Adrenal gland (tissue), 12 donors: ENCODE results near the gene DGKA. TPM values are rescaled to one million over a fixed set of nuclear protein-coding genes. Genes with fewer than 3 reads are reported as not detected.
"Not testable (repeated sequence)": the region's sequence is repeated elsewhere in the genome, so short reads cannot be mapped to it uniquely, and the experiment has no call there.

Experiments used
- DNase-seq, 7 donors: peaks; one replicate each; pipeline ENCODE4 v3.0.0-alpha.2; 2019 to 2020
- H3K27ac ChIP-seq, 5 donors: fragments of 200-600 bp; sonication (generic) in 4 of 5; 1 replicate in 3 of 5; 2 replicates in 2 of 5; pipeline versions ENCODE4 v1.5.1 to v1.8.0; 2016 to 2020; ENCODE audit warnings: mild to moderate bottlenecking in 1 of 5
- H3K27me3 ChIP-seq: fragments of 200-600 bp; 2 replicates; pipeline ENCODE4 v1.8.0; 2021
- H3K36me3 ChIP-seq, 2 donors: fragments of 200-600 bp; replicated peaks in 1 of 2; 1 replicate in 1 of 2; 2 replicates in 1 of 2; pipeline versions ENCODE4 v1.5.1 to v1.8.0; 2018 to 2022
- H3K4me1 ChIP-seq, 2 donors: fragments of 200-600 bp; replicated peaks in 1 of 2; 1 replicate in 1 of 2; 2 replicates in 1 of 2; pipeline versions ENCODE4 v1.5.1 to v1.8.0; 2018 to 2021
- H3K4me3 ChIP-seq, 4 donors: fragments of 200-600 bp; sonication (generic) in 3 of 4; one replicate each; pipeline ENCODE4 v1.5.1; 2016 to 2018
- H3K9me3 ChIP-seq, 3 donors: fragments of 200-600 bp; sonication (generic) in 1 of 3; replicated peaks in 1 of 3; 1 replicate in 2 of 3; 2 replicates in 1 of 3; pipeline versions ENCODE4 v1.5.1 to v1.8.0; 2016 to 2021
- CTCF ChIP-seq, 6 experiments: fragments of 450-650 bp in 4 of 6; fragments of 200-600 bp in 2 of 6; sonication (generic) in 1 of 6; IDR thresholded peaks; 1 replicate in 5 of 6; 2 replicates in 1 of 6; pipeline versions ENCODE4 v1.5.1 to v1.8.0; 2016 to 2021; ENCODE audit warnings: antibody characterized with exemption in 6 of 6, mild to moderate bottlenecking in 2 of 6, moderate library complexity in 1 of 6
- POLR2A ChIP-seq, 2 donors: fragments of 450-650 bp; IDR thresholded peaks; one replicate each; pipeline ENCODE4 v1.6.1; 2017; ENCODE audit warnings: antibody characterized with exemption in 2 of 2, mild to moderate bottlenecking in 2 of 2, moderate library complexity in 1 of 2
- WGBS, 4 donors: extraction: QIAGEN DNeasy Blood & Tissue Kit in 2 of 4; methylation state at CpG; one replicate each; pipeline versions ENCODE4 v1.1.5 to v1.1.7; 2013 to 2017; 5-methylcytosine and 5-hydroxymethylcytosine counted together
- intact Hi-C, 2 donors: fragments of 100-400 bp; cut with DNase I; formaldehyde crosslinking; loops; one replicate each; pipeline versions ENCODE4 v1.14.1 to v1.15.0; 2022 to 2023
- polyA plus RNA-seq, 3 donors: library from polyadenylated mRNA; stranded (reverse); fragments of 200-250 nt in 2 of 3; fragments of 350-450 nt in 1 of 3; fragmentation: Illumina TruSeq in 1 of 3; extraction: RNeasy Lipid Tissue Mini Kit (QIAGEN cat#74804) in 1 of 3; gene quantifications; one replicate each; pipeline ENCODE4 v1.2.3, GENCODE V29; 2013 to 2014
- total RNA-seq, 9 donors: library from RNA; depleted of rRNA in 4 of 9; stranded (reverse); fragments of >200 nt in 4 of 9; fragments of 120-200 nt in 1 of 9; fragmentation: NEBNext Ultra II Directional in 1 of 9; extraction: Animal tissue kit (Norgen Biotek cat#: 25700) in 1 of 9; gene quantifications; one replicate each; pipeline versions ENCODE4 v1.1.0 to v1.2.4, GENCODE V29; 2013 to 2023
- donor health status: healthy with polysubstance abuse.
- donor health status: Bipolar disorder and iron deficiency.
- donor health status: DM: yes; HTN: yes; CAD: no.
- donor health status: DM: no; HTN: no; CAD: no.
- donor health status: DM: no; HTN: no; CAD: no.
- donor health status: DM: yes; HTN: yes; CAD: no.

The DGKA gene
- total and polyA plus RNA-seq, 12 donors: 16.0 to 116 (median 34.2) TPM

GRCh38 chr12:55978393-55978792 lies 47.4 kb downstream of the DGKA start:
- intact Hi-C loops: no loop called here
- no peaks in the 10 kb centered on the region for H3K9me3 ChIP-seq

GRCh38 chr12:55979069-55979468 lies 48.1 kb downstream of the DGKA start:
- no peak for TF ChIP-seq POLR2A (IDR thresholded peaks at IDR 0.05)
- no peak for TF ChIP-seq CTCF (IDR thresholded peaks at IDR 0.05)
- no peak overlapping the region for H3K4me3 ChIP-seq
- DNase-seq: no peak
- H3K4me1 ChIP-seq: peaks cover 8 to 38% of the 10 kb centered on the region in 2 donors
- WGBS, 4 donors: 90 to 91% (median 90%) methylated on average over 3 of the region's 3 CpGs
- H3K36me3 ChIP-seq: peaks cover 0 to 18% of the 10 kb centered on the region in 2 donors
- intact Hi-C loops: no loop called here
- no peaks in the 10 kb centered on the region for H3K9me3 ChIP-seq
- H3K27me3 ChIP-seq: no peaks in the 10 kb centered on the region
- H3K27ac ChIP-seq: no peak overlapping the region

More at GRCh38 chr12:55978393-55978792, 47.4 kb downstream of the DGKA start:
- no peak overlapping the region for H3K27ac ChIP-seq
- no peaks in the 10 kb centered on the region for H3K27me3 ChIP-seq
- no peak for DNase-seq
- peaks cover 0 to 11% of the 10 kb centered on the region in 2 donors for H3K36me3 ChIP-seq
- TF ChIP-seq POLR2A (IDR thresholded peaks at IDR 0.05): no peak
- TF ChIP-seq CTCF (IDR thresholded peaks at IDR 0.05): no peak
- whole genome bisulfite sequencing, 4 donors: 88 to 98% (median 92%) methylated on average over 7 of the region's 7 CpGs
- no peak overlapping the region for H3K4me3 ChIP-seq
- H3K4me1 ChIP-seq: peaks cover 8 to 38% of the 10 kb centered on the region in 2 donors

- peak in 3 of 7 donors; percentile 43 to 55 (median 43) for DNase-seq
- intact Hi-C loops, H3K4me3 ChIP-seq, H3K9me3 ChIP-seq, H3K27me3 ChIP-seq, H3K27ac ChIP-seq: not testable (repeated sequence)
- 51 to 57% (median 54%) methylated on average over 5 of the region's 5 CpGs for WGBS, 4 donors
- Histone ChIP-seq H3K36me3 (peaks cover 0 to 44% of the 10 kb centered on the region in 2 donors), H3K4me1 (peaks cover 0 to 16% of the 10 kb centered on the region in 2 donors)
These were observed 50.9 kb downstream of the DGKA start for GRCh38 chr12:55981882-55982281.

- 75 to 79% (median 78%) methylated on average over 3 of the region's 3 CpGs for WGBS, 4 donors
- H3K36me3 ChIP-seq: peaks cover 0 to 50% of the 10 kb centered on the region in 2 donors
- no peak for DNase-seq
- H3K27ac ChIP-seq: no peak overlapping the region
- H3K27me3 ChIP-seq: no peaks in the 10 kb centered on the region
- peaks cover 0 to 14% of the 10 kb centered on the region in 2 donors for H3K4me1 ChIP-seq
- TF ChIP-seq CTCF (IDR thresholded peaks at IDR 0.05) (no peak), POLR2A (IDR thresholded peaks at IDR 0.05) (no peak)
- no peak overlapping the region for H3K4me3 ChIP-seq
- H3K9me3 ChIP-seq: no peaks in the 10 kb centered on the region
- intact Hi-C loops: no loop called here
These were observed 51.5 kb downstream of the DGKA start for GRCh38 chr12:55982319-55982936.
